SK-N-SH treated with all-trans-retinoic acid at 6 μM for 48 hours (cell line): Measurements from ENCODE around the gene PCDH9.
A peak's percentile ranks its signal among the peaks of the same experiment; 100 is the strongest.

Experiments
- RARB ChIP-seq: fragments of 250-450 bp; sonication (Bioruptor Pico); IDR thresholded peaks from 2 replicates; pipeline ENCODE4 v1.8.0; 2021; ENCODE audit warnings: mild to moderate bottlenecking, moderate library complexity
- ZFP3 ChIP-seq: fragments of 250-450 bp; sonication (Bioruptor Pico); IDR thresholded peaks from 2 replicates; pipeline ENCODE4 v1.5.0; 2020; ENCODE audit warnings: mild to moderate bottlenecking, moderate library complexity
- ZNF565 ChIP-seq: fragments of 450-650 bp; formaldehyde crosslinking; conservative IDR thresholded peaks from 2 replicates; pipeline ENCODE4 v1.5.0; 2020; ENCODE audit warnings: low read depth, mild to moderate bottlenecking, moderate library complexity

- peak; percentile 41; the same call in 1 of the 2 replicates for TF ChIP-seq ZFP3 (CRISPR knock-in tag)
- no peak for TF ChIP-seq ZNF565
- TF ChIP-seq RARB (CRISPR knock-in tag) = peak; percentile 26; the same call in 1 of the 2 replicates
Measured at GRCh38 chr13:66506051-66506777, 723.9 kb downstream of the PCDH9 start.
